ENCODE data around the gene UGT1A1. TPM values are rescaled to one million over a fixed set of nuclear protein-coding genes. Genes with fewer than 3 reads are reported as not detected.

The UGT1A1 gene
- total and polyA plus RNA-seq, 8 donors = 0.04 to 0.24 (median 0.14) TPM; not detected in 1

GRCh38 chr2:233807966-233808935, 48.2 kb downstream of the UGT1A1 start:
- ATAC-seq = no peak
- DNase-seq = peak in 1 of 4 donors; percentile 20
- Histone ChIP-seq H3K27ac (no peak overlapping the region), H3K4me1 (no peaks in the 10 kb centered on the region), H3K27me3 (peaks cover 0 to 26% of the 10 kb centered on the region in 2 donors), H3K36me3 (no peaks in the 10 kb centered on the region), H3K9me3 (no peaks in the 10 kb centered on the region), H3K4me3 (no peak overlapping the region)
- intact Hi-C loops (cut with DNase I) = no loop called here
- TF ChIP-seq, protein P1, sequence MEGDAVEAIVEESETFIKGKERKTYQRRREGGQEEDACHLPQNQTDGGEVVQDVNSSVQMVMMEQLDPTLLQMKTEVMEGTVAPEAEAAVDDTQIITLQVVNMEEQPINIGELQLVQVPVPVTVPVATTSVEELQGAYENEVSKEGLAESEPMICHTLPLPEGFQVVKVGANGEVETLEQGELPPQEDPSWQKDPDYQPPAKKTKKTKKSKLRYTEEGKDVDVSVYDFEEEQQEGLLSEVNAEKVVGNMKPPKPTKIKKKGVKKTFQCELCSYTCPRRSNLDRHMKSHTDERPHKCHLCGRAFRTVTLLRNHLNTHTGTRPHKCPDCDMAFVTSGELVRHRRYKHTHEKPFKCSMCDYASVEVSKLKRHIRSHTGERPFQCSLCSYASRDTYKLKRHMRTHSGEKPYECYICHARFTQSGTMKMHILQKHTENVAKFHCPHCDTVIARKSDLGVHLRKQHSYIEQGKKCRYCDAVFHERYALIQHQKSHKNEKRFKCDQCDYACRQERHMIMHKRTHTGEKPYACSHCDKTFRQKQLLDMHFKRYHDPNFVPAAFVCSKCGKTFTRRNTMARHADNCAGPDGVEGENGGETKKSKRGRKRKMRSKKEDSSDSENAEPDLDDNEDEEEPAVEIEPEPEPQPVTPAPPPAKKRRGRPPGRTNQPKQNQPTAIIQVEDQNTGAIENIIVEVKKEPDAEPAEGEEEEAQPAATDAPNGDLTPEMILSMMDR (IDR thresholded peaks at IDR 0.05) = no peak

DNA sequence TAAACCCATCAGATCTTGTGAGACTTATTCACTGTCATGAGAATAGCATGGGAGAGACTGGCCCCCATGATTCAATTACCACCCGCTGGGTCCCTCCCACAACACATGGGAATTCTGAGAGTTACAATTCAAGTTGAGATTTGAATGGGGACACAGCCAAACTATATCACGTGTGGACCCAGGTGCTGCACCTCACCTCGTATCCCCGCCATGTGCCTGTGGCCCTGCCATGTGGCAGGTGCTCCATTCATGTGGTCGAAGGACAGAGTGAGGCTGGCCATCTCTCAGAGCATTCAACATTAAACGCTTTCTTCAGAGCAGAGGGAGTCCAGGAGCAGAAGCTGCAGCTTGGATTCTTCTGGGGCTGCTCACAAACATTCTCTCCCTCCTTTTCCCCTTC, 50.3 kb downstream of the UGT1A1 start:
- intact Hi-C loops (cut with DNase I) = no loop called here
- no peak for ATAC-seq

GRCh38 chr2:233811087-233811486, 51.0 kb downstream of the UGT1A1 start:
- no peak overlapping the region for H3K4me3 ChIP-seq
- ATAC-seq = no peak
- H3K36me3 ChIP-seq = no peaks in the 10 kb centered on the region
- DNase-seq = peak in 2 of 4 donors; percentile 7 to 14
- no peaks in the 10 kb centered on the region for H3K4me1 ChIP-seq
- TF ChIP-seq, protein P1 (IDR thresholded peaks at IDR 0.05) = no peak
- peaks cover 0 to 4% of the 10 kb centered on the region in 2 donors for H3K9me3 ChIP-seq
- no peak overlapping the region for H3K27ac ChIP-seq
- intact Hi-C loops (cut with DNase I) = no loop called here
- H3K27me3 ChIP-seq = peaks cover 0 to 26% of the 10 kb centered on the region in 2 donors

More for the DNA sequence above, 50.3 kb downstream of the UGT1A1 start:
- no peak overlapping the region for H3K27ac ChIP-seq
- TF ChIP-seq, protein P1 (IDR thresholded peaks at IDR 0.05) = no peak
- H3K27me3 ChIP-seq = peaks cover 0 to 26% of the 10 kb centered on the region in 2 donors
- no peaks in the 10 kb centered on the region for H3K36me3 ChIP-seq
- H3K4me3 ChIP-seq = no peak overlapping the region
- peak in 2 of 4 donors; percentile 9 to 28 for DNase-seq
- H3K4me1 ChIP-seq = no peaks in the 10 kb centered on the region
- H3K9me3 ChIP-seq = no peaks in the 10 kb centered on the region

DNA sequence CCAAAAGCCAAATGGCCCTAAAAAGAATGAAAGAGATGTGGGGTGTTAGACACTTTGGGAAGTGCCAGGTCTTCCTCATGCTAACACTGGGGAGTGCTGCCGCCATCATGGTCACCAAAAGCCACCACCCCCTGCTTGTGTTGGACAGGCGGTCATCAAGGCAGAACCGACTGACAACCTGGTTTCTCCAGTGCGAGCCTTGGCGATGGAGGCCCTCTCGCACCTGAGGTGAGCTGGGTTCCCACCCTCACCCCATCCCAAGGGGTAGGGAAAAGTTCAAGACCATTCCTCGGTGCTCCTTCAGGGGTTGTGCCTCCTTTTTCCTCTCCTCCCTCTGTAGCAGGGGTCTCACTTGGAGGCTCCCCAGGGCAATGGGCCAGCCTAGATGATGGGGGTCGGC, 51.7 kb downstream of the UGT1A1 start:
- H3K27ac ChIP-seq = no peak overlapping the region
- H3K4me1 ChIP-seq = no peaks in the 10 kb centered on the region
- H3K4me3 ChIP-seq = no peak overlapping the region
- no peaks in the 10 kb centered on the region for H3K36me3 ChIP-seq
- peaks cover 0 to 4% of the 10 kb centered on the region in 2 donors for H3K9me3 ChIP-seq
- TF ChIP-seq, protein P1 (IDR thresholded peaks at IDR 0.05) = no peak
- peak in 2 of 4 donors; percentile 25 to 50 for DNase-seq
- intact Hi-C loops (cut with DNase I) = no loop called here
- ATAC-seq = no peak
- H3K27me3 ChIP-seq = peaks cover 0 to 26% of the 10 kb centered on the region in 2 donors
